Measurements from ENCODE around the gene NNMT. TPM values are rescaled to one million over a fixed set of nuclear protein-coding genes. Genes with fewer than 3 reads are reported as not detected.
A peak's percentile ranks its signal among the peaks of the same experiment; 100 is the strongest.

The NNMT gene
- 72.9 TPM for total RNA-seq
- long read RNA-seq, transcript NNMT-201 (3 exons, 1,610 nt): major isoform, 25 of 27 reads
- long read RNA-seq, partial matches to known transcripts: 0 of 27 reads
- long read RNA-seq, other reads (novel, unspliced or antisense): 1 of 27 reads

DNA sequence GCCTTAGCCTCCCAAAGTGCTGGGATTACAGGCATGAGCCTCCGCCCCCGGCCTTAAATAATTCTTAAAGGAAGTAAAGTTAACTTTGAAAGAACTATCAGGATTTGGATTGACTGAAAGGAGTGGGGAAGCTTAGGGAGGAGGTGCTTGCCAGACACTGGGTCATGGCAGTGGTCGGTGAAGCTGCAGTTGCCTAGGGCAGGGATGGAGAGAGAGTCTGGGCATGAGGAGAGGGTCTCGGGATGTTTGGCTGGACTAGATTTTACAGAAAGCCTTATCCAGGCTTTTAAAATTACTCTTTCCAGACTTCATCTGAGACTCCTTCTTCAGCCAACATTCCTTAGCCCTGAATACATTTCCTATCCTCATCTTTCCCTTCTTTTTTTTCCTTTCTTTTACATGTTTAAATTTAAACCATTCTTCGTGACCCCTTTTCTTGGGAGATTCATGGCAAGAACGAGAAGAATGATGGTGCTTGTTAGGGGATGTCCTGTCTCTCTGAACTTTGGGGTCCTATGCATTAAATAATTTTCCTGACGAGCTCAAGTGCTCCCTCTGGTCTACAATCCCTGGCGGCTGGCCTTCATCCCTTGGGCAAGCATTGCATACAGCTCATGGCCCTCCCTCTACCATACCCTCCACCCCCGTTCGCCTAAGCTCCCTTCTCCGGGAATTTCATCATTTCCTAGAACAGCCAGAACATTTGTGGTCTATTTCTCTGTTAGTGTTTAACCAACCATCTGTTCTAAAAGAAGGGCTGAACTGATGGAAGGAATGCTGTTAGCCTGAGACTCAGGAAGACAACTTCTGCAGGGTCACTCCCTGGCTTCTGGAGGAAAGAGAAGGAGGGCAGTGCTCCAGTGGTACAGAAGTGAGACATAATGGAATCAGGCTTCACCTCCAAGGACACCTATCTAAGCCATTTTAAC, at the start of gene NNMT:
TSS of gene NNMT (plus strand) at position 724 of the 929 bp plus-strand sequence. CDS start at position 882, 158 bp downstream.
- intact Hi-C loops (cut with DNase I): loop anchor here (10.0 kb wide), 1 partner anchor 109 kb away; the partner anchor contains the start of genes C11orf71 and RBM7

DNA sequence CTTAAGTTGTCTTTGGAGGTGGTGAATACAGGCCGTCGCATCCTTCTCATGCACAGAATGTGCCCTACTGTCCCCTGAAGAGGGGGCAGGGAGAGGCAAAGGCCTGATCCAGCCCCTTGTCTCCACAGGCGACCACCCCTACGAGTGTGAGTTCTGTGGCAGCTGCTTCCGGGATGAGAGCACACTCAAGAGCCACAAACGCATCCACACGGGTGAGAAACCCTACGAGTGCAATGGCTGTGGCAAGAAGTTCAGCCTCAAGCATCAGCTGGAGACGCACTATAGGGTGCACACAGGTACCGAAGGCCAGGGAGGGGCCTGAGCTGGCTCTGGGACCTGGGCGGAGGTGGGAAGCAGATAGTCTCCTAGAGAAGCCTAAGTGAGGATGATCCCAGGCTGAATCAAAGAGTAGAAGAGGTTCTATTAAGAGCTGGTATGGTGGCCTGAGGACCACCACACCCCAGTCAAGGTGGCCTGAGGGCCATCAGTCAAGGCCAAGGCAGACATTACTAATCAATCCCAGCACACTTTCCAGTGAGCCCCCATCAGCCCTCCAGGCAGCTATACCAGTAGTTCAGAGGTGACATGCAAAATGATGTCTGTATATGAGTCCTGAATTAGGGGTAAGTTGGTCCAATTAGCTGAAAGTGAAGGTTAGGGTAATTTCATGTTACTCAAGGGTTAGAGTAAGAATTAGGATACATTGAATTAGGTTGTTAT, 49.0 kb upstream of the NNMT start:
- intact Hi-C loops (cut with DNase I): no loop called here

More for the DNA sequence above, at the start of gene NNMT:
- DNase-seq (ENCODE audit: low spot score): no peak

GRCh38 chr11:114250180-114250579, 46.0 kb upstream of the NNMT start:
- intact Hi-C loops (cut with DNase I): no loop called here
- DNase-seq (ENCODE audit: low spot score): no peak

More for the DNA sequence above, 49.0 kb upstream of the NNMT start:
- no peak for DNase-seq (ENCODE audit: low spot score)

- intact Hi-C loops (cut with DNase I): no loop called here
- DNase-seq (ENCODE audit: low spot score): no peak
These were observed 45.0 kb upstream of the NNMT start for GRCh38 chr11:114250993-114251814.

DNA sequence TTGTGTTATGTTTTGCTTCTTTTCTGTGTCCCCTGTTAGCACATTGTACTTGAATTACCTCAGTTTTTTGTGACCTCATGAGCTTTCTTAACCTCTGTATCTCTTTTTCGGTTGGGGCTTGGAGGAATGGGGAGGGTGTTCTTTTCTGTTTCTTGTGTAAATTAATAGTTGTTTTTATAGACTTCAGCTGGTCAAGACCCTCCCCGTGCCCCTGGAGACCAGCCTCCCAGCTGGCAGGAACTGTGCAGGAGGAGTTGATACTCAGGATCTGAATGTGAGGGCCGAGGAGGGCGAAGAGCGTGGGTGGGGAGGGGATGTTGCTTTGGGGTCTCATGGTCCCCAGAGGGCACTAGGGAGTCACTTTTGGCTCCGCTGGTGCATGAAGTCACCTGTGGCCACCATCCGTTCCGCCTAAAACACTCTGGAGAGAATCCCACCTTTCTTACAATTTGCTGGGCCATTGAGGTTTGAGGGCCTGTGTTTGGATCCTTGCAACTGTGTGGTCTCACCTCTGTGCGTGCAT, 44.3 kb upstream of the NNMT start:
- intact Hi-C loops (cut with DNase I): no loop called here
- DNase-seq (ENCODE audit: low spot score): no peak

GRCh38 chr11:114252767-114253166, 43.4 kb upstream of the NNMT start:
- DNase-seq (ENCODE audit: low spot score): no peak
- intact Hi-C loops (cut with DNase I): no loop called here

GRCh38 chr11:114253771-114254170, 42.4 kb upstream of the NNMT start:
- intact Hi-C loops (cut with DNase I): no loop called here
- DNase-seq (ENCODE audit: low spot score): no peak

- intact Hi-C loops (cut with DNase I): loop anchor here (5.0 kb wide), 2 partner anchors 37 to 72 kb away; no protein-coding TSS in a partner anchor
- DNase-seq (ENCODE audit: low spot score): peak; percentile 56
These were observed 41.5 kb upstream of the NNMT start for GRCh38 chr11:114254571-114255146.

DNA sequence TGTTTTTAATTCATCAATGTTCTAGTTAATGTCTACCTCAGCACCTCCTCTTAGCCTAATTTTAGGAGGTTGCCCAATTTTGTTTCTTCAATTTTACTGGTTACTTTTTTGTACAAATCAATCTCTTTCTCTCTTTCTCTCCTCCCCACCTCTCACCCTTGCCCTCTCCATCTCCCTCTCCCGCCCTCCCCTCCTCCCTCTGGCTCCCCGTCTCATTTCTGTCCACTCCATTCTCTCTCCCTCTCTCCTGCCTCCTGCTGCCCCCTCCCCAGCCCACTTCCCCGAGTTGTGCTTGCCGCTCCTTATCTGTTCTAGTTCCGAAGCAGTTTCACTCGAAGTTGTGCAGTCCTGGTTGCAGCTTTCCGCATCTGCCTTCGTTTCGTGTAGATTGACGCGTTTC, 40.9 kb upstream of the NNMT start:
- intact Hi-C loops (cut with DNase I): loop anchor here (5.0 kb wide), 2 partner anchors 38 to 73 kb away; no protein-coding TSS in a partner anchor
- DNase-seq (ENCODE audit: low spot score): peak; percentile 14

DNA sequence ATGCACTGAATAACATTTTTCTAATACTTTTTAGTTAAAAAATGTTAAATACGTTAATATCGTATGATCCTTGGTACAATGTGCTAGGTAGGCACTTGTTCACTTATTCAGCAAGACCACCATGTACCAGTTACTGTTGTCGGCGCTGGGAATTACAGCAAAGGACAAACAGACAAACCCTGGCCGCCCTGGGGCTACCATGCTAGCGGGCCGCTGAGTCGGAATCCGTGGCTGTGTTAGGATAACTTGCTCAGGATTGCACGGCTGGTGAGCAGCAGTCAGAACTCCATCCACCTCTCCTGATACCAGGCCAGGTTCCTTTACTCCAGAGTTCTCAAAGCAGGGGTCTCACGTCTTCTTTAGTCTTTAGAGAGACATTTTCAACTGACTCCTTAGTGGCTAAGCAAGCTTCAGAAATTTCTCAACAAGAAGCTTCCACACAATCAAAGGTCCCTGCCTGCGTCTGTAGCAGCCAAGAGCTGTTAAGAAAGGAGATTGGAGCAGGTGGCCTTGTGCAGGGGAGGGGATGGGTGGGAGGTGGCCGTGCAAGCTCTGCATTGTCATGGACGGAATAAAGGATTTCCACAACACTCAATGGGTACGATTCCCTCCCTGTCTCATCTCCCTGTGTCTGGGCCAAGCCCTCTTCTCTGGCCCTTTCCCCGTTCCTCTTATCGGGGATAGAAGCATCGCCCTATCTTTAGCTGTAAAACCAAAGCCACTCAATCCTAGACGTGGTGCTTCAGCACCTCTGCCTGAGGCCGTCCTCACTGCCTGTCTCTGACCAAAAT, 39.8 kb upstream of the NNMT start:
- intact Hi-C loops (cut with DNase I): loop anchor here (5.0 kb wide), 2 partner anchors 39 to 74 kb away; no protein-coding TSS in a partner anchor

DNA sequence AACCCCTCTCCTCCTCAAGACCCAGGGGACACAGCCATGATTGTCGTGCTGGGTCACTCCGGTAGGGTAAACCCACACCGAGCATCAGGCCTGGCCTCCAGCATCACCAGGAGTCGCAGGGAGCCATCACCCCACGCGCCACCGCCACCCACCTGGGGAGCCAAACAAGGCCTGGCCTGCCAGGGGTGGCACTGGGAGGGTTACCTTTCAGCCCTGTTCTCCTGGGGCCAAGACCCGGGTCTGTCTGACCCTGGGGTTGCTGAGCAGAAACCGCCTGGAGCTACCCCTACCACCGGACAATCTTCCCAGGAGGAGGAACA, 39.3 kb upstream of the NNMT start:
- peak; percentile 73 for DNase-seq (ENCODE audit: low spot score)
- intact Hi-C loops (cut with DNase I): loop anchor here (5.0 kb wide), 2 partner anchors 40 to 75 kb away; no protein-coding TSS in a partner anchor

More for the DNA sequence above, 39.8 kb upstream of the NNMT start:
- DNase-seq (ENCODE audit: low spot score): peak; percentile 41

DNA sequence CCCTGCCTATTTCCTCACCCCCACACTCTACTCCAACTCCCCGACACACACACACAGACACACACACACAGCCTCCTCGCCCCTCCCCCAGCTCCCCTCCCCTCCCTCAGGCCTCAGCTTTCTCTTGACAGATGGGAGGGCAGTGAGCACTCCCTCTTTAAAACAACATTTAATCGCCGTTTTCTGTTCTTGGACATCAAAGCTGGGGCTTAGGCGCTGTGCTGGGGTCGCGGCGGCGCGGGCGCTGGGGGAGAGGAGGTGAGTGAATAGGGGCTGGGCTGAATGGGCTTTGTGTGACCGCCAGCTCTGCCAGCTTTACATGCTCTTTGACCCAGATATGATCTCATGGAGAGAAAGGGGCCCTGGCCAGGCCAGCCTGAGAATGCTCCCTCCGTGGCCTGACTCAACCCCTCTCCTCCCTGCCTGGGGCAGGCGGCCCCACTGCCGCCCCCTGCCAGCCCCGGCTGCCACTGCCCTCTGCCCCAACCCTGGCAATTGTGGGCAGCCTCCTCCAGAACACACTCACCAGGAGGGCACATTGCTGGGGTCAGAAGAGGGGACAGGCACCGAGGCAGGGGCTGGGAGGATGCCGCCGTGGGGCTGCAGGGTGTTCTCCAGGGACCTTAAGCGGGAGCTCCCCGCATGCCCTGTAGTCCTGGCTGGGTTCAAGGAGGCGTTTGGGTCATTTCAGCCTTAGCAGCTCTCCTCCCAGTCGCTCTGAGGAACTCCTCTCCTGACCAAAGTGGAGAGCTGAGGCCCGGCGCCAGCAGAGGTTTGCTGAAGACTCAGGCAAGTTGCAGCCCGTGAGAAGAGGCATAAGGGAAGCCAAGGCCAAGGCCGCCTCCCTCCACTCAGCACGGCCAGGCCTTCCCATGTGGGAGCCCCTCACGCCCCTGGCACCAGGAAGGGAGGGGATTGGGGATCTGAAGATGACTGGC, 38.3 kb upstream of the NNMT start:
- DNase-seq (ENCODE audit: low spot score): peak; percentile 76
- intact Hi-C loops (cut with DNase I): loop anchor here (2.0 to 5.0 kb wide), 3 partner anchors 41 to 76 kb away; no protein-coding TSS in a partner anchor

- DNase-seq (ENCODE audit: low spot score): no peak
- intact Hi-C loops (cut with DNase I): loop anchor here (2.0 to 5.0 kb wide), 3 partner anchors 41 to 76 kb away; no protein-coding TSS in a partner anchor
These were observed 37.5 kb upstream of the NNMT start for GRCh38 chr11:114258696-114259095.

DNA sequence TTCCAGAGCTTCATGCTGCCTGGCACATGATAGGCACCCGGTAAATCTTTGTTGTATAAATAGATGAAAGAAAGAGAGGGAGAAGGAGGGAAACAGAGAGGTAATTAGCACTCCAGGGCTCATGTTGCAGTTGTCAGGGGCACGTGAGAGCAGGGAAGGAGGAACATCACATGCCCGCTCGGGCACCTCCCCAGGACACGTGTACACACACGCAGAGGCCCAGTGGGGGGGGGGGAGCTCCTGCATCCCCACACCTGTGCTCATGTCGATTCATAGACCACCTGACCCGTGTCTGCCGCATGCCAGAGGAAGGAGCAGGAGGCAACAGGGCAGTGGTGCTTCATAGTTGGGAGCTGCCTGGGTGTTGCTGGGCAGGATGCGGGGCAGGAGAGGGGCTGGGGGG, 37.1 kb upstream of the NNMT start:
- peak; percentile 73 for DNase-seq (ENCODE audit: low spot score)
- intact Hi-C loops (cut with DNase I): loop anchor here (2.0 to 5.0 kb wide), 3 partner anchors 42 to 77 kb away; no protein-coding TSS in a partner anchor

- peak; percentile 47 for DNase-seq (ENCODE audit: low spot score)
- intact Hi-C loops (cut with DNase I): loop anchor here (2.0 to 5.0 kb wide), 3 partner anchors 42 to 77 kb away; no protein-coding TSS in a partner anchor
These were observed 36.6 kb upstream of the NNMT start for GRCh38 chr11:114259551-114259983.

- intact Hi-C loops (cut with DNase I): loop anchor here (1.0 to 10.0 kb wide), 4 partner anchors 201 to 455 kb away; partner anchors contain the start of genes USP28 and ZBTB16
- DNase-seq (ENCODE audit: low spot score): peak; percentile 43
These were observed 36.1 kb upstream of the NNMT start for GRCh38 chr11:114260077-114260476.

Measured in cardiac septum (tissue), 1 donor.